GM18526 (cell line): ENCODE measurements around the gene MYLK.

ENCODE experiments used
- POLR2A ChIP-seq: IDR thresholded peaks from 3 replicates; pipeline ENCODE4 v1.6.1; 2011; ENCODE audit not compliant: insufficient read length; ENCODE audit errors: extremely low read depth

MYLK gene

DNA sequence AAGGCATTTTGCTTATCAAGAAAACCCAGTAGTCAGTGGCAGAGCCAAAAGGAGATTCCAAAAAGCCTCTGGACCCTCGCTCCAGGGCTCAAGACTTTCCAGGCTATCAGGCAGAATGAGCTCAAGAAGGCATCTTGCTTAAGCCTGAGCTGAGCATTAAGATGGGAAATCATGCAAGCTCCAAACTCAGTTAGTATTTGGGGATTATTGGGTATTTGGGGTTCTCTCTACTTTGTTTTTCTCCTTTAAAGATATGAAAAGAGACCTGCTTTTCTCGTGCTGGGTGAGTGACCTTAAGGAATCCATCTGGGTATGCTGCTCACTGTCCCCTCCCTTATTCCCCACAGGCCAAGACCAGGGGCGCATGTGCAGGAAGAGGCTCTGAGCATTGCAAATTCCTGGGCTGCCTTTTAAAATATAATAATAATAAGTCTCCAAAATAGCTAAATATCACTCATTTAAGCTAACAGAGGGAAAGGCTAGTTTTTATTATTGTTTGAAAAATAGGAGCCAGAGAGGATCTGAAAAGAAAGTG, 223.9 kb downstream of the MYLK start:
- no peak for TF ChIP-seq POLR2A

DNA sequence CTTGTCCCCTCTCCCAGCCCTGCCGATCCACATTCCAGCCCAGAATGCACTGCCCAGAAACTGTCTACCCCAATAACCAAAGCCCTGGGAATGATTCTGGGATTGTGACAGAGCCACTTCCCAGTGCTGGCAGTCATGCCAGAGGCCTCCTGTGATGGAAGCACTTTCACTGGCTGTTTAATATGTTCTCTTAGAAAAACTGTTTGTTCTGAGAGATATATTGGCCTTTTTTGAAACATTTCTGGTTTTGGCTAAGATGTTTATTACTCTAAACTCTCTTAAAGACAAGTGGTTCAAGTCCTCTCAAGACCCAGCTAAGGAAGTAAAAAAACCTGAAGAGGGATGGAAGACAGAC, 225.3 kb downstream of the MYLK start:
- TF ChIP-seq POLR2A: no peak

DNA sequence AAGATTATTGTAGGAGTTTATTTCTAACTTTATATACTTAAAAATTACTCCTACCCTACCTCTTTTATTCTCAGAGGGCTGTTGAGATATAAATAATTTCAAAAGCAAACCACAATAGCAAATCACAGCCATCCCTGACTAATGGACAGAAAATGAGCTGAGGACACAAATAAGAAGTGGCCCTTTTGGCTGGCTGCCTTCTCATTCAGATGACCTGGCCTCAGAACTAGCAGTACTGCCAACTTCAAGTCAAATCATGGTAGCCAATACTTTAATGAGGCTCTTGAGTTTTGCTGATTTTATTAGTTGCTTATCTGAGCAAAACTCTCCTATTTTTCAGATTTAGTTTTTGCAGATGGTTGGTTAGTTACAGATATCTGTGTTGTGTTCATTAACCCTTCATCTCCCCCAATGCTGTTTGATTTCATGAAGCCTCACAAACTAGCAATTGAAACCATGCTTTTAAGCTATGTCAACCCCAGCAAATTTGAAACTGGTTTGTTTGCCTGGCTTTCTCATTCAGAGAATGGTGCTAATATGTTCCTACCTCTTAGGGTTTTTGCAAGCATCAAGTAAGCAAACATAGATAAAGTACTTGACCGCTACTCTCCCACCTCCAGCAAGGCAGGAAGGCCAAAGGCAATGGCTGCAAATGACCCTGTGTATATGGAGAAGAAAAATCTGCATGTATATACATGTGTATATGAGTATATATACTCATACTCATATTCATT, 225.8 kb downstream of the MYLK start:
- TF ChIP-seq POLR2A: no peak

DNA sequence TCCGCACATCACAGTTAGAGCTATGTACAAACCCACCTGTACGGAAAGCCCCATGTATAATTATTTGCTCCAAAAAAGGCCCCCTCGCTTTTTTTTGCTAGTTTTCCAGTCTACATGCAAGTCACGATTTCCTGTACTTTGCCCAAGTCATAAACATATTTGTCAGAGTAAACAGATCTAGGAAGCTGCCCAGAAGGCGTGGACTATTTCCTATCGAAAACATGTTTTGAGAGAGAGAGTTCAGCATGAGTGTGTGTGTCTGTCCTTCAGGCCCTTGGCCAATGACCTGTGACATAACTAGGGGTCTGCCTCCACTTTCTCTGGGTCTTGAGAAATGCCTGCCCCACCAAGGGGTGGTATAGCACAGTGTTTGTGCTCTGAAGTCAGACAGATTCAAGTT, 226.6 kb downstream of the MYLK start:
- TF ChIP-seq POLR2A: no peak

DNA sequence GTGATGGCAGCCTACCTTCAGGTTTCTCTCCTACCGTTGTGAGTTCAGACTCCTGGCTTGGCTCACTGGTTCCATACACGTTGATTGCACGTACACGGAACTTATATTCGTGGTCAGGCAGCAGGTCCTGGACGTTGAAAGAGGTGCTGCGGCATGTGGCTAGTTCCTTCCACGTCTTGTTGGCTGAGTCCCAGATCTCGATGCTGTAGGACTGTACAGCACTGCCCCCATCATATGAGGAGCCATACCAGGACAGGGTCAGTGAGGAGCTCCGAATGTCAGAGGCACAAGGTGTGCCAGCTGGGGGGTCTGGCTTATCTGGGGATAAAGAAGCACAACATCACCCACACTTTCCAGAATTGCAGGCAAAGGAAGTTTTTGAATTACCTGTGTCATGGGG, 227.0 kb downstream of the MYLK start:
- TF ChIP-seq POLR2A: no peak

DNA sequence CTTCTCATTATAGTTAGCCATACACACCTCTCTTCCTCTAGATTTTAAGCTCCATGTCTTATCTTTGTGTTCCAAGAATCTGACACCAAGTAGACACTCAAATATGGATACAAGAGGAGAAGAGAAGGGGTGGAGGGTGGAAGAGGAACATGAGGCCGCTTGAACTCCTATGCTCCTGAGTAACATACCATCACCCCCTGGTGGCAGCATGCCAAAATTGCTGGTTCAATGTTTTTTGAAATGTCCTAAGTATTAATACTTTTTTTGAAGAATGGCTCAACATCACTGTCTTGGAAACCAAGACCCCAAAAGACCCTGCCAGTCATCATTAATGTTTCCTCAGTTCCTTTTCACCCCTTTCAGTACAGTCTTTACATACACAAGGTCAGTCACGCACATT, 227.4 kb downstream of the MYLK start:
- no peak for TF ChIP-seq POLR2A

DNA sequence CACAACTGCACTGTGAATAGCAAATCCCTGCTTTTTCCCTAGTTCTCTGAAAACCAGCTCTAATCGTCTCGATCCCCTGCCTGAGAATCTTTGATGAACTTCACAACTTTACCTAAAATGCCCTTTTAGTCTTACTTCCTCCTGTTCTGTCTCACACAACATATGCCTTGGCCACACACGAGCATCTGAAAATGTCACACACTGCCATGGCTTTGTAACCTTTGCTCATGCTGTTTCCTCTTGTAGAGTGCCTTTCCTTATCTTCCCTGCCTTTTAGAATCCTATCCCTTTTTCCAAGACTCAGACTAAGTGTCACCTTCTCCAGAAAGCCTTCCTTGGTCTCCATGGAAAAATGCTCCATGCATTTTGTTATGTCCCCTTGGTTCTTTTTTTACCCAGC, 227.9 kb downstream of the MYLK start:
- TF ChIP-seq POLR2A: no peak

DNA sequence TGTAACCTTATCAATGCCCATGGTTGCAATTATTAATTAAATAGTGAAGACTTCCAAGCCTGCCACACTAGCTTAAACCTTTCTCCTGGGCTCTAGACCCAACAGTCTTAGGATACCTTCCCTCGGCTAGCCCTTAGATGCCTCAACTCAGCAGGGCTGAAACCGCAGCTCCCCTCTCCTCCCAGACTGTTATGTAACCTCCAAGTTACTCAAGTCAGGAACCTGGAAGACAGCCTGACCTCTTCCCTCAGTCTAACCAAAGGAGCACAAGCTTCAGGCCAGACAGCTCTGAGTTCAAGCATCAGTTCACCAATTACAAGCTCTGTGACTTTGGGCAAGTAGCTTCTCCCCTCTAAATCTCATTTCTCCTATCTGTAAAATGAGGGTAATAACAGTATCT, 228.7 kb downstream of the MYLK start:
- no peak for TF ChIP-seq POLR2A

DNA sequence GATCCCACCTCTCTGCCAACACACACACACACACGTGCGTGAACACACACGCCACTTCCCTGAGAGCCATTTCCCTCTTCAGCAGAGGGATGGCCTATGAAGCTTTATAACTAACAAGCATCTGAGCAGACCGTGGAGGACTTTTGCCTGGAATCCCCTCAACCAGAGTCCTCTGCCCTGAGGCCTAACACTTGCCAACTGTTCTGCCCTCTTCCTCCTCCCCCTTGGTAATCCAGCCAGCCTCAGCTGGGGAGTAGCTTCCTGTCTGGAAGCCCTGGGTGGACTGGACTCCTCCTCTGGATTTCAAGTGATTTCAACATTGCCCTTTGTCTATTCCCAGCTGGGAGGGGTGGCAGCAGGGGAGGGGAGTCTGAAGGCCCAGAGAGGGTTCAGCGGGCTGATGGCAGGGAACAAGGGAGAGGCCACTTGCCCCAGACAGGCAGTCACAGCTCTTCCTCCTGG, 230.9 kb downstream of the MYLK start:
- TF ChIP-seq POLR2A: no peak

DNA sequence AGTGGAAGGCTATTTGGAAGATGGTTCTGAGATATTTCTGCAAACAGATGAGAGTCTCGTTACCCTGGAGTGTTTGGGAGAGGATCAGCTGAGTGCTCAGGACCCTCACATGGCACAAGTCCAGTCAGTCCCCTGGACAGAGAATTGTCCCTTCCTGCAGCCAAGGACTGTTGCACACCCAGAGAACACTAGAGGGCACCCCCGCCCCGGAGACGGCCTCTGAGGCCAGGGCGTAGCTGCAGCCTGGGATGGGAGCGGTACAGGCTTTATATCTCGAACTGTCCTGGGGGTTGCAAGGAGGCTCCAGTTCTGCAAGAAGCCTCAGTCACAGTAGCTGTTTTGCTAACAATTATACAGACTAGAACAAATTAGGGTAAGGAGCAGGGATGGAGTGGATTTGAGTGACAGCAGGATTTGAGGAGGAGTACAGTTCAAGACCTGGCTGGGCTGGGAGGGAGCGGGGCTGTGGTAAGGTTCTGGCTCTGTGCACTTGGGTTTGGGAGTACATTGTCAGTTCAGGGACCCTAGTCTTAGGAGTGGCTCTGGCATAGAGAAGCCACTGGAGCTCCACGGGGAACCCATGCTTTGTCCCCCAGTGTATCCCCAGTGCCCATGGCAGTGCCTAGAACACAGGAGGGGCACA, 231.7 kb downstream of the MYLK start:
- no peak for TF ChIP-seq POLR2A

DNA sequence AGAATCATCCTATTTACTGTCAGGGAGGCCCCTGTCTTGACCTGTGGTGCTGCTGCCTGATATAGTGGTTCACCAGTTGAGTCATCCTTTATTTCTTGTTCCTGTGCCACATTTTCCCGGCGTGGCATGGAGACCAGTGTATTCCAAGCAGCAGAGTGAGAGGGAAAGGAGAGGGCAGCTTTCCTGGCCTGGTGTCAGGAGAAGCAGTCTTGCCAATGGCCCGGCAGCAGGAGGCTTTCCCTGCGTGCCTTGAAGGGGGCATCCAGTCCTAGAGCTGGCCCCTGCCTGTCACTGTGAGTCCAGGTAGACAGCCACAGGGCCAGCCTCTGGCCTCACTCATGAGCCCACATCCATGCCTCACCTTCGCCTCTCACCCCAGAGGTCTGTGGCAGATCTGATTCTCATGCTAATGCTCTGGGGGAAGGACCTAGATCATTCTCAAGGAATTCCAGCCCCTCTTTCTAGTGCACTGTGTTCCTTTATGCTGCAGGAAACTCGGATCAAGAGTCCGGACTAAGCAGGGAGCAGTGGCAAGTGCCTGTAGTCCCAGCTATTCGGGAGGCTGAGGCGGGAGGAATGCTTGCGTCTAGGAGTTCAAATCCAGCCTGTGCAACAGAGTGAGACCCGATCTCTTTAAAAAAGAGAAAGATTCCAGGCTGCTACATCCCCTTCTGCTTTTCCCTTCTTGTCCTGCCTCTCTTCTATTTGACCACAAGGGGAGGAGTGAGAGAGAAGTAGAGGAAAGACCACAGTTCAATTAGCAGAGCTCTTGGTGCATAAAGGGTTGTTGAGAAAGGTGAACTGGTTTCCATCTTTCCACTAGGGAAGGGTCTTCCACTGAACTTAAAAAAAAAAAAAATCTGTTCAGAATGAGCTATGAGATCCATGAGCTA, 232.4 kb downstream of the MYLK start:
- no peak for TF ChIP-seq POLR2A

DNA sequence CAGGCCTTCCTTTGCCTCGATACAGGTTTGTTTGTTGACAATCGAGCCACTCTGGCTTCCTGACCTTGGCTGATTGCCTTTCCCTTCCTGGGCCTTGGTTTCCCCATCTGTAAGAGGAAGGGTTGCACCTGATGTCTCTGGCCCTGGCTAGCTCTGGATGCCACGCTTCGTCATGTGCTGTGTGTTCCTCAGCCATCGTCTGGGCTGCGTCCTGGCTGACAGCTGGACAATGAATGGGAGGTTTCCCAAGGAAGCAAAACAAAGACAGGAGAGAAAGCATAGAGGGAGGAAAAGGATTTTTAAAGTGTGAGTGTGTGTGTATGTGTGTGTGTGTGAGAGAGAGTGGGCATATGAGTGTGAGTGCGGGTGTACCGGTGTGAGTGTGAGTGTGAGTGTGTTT, 234.0 kb downstream of the MYLK start:
- no peak for TF ChIP-seq POLR2A

DNA sequence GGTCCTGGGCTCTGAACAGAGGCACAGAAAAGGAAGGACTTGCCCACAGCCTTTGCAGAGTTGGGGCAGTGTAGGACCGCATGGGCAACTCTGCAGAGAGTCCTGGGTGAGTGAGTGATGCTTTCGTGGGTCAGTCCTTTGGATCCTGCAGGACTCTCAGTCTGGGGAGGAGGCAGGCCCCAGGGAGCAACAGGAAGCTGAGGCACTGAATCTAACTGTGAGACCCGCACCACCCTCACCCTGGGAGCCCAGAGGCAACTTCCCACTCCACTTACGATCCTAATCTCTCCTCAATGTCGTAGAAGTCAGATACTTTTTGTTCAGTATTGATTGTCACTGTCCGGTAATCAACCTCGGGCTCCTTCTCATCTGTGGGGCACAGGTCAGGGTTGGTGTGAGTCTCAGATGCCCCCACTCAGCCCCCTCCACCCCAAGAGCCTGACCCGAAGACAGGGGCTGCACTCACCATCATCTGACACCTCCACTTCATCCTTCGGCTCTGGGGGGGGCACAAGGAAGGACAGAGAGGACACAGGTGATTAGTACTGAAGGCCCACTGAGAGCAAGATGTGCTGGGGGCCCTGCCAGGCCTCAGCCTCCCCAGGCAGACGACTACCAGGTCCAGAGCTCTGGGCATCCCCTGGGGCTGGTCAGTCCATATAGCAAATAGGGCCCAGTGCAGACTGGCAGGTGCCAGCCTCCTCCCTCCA, 235.3 kb downstream of the MYLK start:
- no peak for TF ChIP-seq POLR2A

DNA sequence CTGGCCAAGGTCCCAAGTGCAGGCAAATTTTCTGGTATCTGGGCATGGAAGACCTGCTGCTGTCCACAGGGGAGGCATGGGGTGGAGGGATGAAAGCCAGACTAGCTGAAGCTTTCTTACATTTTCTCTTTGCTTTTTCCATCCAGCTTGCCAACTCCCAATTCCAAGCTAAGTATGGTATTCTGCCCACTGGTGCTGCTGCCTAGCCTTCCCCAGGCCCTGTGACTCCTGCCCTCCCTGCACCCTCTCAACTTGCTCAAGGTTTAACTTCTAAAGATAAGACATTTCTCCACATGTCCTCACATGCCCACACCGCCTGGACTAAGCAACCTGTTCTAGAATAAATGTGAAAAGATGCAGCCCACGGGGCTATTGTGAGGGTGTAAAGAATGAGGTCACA, 239.8 kb downstream of the MYLK start:
- no peak for TF ChIP-seq POLR2A

DNA sequence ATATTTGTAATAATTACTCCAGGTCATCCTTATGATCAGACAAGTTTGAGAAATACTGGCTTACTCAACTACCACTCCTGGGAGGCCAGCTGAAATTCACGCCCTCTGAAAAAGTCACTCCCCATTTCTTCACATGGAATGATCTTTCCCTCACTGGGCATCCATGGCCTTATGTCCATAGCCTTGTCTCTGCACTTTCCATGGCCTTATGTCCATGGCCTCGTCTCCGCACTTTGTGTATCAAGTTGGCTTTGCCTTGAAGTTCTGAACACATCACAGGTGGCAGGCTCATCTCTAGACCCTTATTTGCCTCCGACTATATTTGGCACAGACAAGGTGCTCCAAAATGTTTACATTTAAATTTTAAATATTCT, 241.2 kb downstream of the MYLK start:
- no peak for TF ChIP-seq POLR2A
